ENCODE results near the gene ZNF790. TPM values are rescaled to one million over a fixed set of nuclear protein-coding genes. Genes with fewer than 3 reads are reported as not detected.

The ZNF790 gene
- total and polyA plus RNA-seq, 2 of the 13 experiments (the other 11 are each of a cell fraction or from before 2014, with no cell fraction given) = 1.3 to 5.3 TPM

DNA sequence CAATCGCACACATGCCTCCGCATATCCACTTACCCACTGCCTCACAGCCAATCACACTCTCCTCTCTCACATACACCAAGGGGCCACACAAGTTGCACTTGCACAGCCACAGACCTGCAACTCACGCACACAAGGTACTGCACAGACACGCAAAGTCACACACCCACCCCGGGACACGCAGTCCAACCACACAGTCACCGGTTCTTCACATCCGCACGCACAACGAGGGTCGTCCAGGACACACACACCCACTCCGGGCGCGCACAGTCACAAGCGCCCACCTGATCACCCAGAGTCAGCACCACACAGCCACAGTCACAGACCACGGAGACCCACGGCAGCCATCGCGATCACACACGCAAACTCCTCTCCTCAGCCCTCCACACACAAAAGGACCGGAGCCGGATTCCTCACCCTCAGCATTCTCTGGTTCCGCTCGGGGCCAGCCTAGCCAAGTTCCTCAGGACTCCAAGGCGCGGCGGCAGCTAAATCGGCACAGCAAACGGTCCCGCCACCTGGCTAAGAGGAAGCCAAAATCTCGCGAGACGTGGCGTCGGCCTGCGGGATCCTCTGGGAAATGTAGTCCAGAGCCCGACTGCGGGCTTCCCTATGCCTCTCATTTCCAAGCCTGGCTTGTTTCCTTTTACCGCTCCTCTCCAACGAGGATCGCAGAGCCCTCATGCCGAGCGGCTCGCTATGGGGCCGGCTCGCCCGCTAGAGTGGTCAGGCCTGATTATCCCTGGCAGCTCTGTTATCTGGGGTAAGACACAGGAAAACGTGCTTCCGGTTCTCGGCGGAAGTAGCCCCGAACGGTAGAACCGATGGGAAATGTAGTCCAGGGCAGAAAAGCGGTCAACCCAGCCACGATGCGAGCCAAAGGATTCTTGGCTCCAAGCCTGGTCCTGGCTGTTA lies 65.6 kb downstream of the ZNF790 start, which contains the start of gene ZNF850 (continued):
- TF ChIP-seq CCAR2 (optimal IDR thresholded peaks at IDR 0.05; ENCODE audit: low read depth, low read length) = no peak
- TF ChIP-seq ZSCAN31 (CRISPR knock-in tag; IDR thresholded peaks at IDR 0.05; ENCODE audit: low read depth) = no peak
- TF ChIP-seq PAF1 (CRISPR knock-in tag; IDR thresholded peaks at IDR 0.05) = no peak
- TF ChIP-seq, protein P1, sequence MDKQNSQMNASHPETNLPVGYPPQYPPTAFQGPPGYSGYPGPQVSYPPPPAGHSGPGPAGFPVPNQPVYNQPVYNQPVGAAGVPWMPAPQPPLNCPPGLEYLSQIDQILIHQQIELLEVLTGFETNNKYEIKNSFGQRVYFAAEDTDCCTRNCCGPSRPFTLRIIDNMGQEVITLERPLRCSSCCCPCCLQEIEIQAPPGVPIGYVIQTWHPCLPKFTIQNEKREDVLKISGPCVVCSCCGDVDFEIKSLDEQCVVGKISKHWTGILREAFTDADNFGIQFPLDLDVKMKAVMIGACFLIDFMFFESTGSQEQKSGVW (CRISPR knock-in tag; IDR thresholded peaks at IDR 0.05; ENCODE audit: borderline replicate concordance) = no peak
- no peak for TF ChIP-seq CBX1 (IDR thresholded peaks at IDR 0.05; ENCODE audit: low read depth)
- TF ChIP-seq, protein P2, sequence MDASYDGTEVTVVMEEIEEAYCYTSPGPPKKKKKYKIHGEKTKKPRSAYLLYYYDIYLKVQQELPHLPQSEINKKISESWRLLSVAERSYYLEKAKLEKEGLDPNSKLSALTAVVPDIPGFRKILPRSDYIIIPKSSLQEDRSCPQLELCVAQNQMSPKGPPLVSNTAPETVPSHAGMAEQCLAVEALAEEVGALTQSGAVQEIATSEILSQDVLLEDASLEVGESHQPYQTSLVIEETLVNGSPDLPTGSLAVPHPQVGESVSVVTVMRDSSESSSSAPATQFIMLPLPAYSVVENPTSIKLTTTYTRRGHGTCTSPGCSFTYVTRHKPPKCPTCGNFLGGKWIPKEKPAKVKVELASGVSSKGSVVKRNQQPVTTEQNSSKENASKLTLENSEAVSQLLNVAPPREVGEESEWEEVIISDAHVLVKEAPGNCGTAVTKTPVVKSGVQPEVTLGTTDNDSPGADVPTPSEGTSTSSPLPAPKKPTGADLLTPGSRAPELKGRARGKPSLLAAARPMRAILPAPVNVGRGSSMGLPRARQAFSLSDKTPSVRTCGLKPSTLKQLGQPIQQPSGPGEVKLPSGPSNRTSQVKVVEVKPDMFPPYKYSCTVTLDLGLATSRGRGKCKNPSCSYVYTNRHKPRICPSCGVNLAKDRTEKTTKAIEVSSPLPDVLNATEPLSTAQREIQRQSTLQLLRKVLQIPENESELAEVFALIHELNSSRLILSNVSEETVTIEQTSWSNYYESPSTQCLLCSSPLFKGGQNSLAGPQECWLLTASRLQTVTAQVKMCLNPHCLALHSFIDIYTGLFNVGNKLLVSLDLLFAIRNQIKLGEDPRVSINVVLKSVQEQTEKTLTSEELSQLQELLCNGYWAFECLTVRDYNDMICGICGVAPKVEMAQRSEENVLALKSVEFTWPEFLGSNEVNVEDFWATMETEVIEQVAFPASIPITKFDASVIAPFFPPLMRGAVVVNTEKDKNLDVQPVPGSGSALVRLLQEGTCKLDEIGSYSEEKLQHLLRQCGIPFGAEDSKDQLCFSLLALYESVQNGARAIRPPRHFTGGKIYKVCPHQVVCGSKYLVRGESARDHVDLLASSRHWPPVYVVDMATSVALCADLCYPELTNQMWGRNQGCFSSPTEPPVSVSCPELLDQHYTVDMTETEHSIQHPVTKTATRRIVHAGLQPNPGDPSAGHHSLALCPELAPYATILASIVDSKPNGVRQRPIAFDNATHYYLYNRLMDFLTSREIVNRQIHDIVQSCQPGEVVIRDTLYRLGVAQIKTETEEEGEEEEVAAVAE (CRISPR knock-in tag; IDR thresholded peaks at IDR 0.05; ENCODE audit: borderline replicate concordance) = peak; percentile 79; the same call in 1 of the 2 replicates
- TF ChIP-seq, protein P3, sequence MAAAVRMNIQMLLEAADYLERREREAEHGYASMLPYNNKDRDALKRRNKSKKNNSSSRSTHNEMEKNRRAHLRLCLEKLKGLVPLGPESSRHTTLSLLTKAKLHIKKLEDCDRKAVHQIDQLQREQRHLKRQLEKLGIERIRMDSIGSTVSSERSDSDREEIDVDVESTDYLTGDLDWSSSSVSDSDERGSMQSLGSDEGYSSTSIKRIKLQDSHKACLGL (CRISPR knock-in tag; IDR thresholded peaks at IDR 0.05) = peak; percentile 71; the same call in 1 of the 2 replicates
- no peak for TF ChIP-seq ARID2 (CRISPR knock-in tag; IDR thresholded peaks at IDR 0.05; ENCODE audit: borderline replicate concordance)
- TF ChIP-seq ZBTB8A (CRISPR knock-in tag; IDR thresholded peaks at IDR 0.05; ENCODE audit: borderline replicate concordance, low read depth) = no peak
- no peak for TF ChIP-seq ZNF558 (CRISPR knock-in tag; IDR thresholded peaks at IDR 0.05; ENCODE audit: borderline replicate concordance)
- TF ChIP-seq, protein P4, sequence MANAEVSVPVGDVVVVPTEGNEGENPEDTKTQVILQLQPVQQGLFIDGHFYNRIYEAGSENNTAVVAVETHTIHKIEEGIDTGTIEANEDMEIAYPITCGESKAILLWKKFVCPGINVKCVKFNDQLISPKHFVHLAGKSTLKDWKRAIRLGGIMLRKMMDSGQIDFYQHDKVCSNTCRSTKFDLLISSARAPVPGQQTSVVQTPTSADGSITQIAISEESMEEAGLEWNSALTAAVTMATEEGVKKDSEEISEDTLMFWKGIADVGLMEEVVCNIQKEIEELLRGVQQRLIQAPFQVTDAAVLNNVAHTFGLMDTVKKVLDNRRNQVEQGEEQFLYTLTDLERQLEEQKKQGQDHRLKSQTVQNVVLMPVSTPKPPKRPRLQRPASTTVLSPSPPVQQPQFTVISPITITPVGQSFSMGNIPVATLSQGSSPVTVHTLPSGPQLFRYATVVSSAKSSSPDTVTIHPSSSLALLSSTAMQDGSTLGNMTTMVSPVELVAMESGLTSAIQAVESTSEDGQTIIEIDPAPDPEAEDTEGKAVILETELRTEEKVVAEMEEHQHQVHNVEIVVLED (CRISPR knock-in tag; IDR thresholded peaks at IDR 0.05; ENCODE audit: borderline replicate concordance) = peak; percentile 74; the same call in 1 of the 2 replicates
- TF ChIP-seq ZSCAN30 (CRISPR knock-in tag; IDR thresholded peaks at IDR 0.05) = no peak
- peak; percentile 98 for TF ChIP-seq IRF2 (CRISPR knock-in tag; IDR thresholded peaks at IDR 0.05)
- no peak for TF ChIP-seq SNRNP70 (IDR thresholded peaks at IDR 0.05; ENCODE audit: low read depth, low read length)
- TF ChIP-seq GATA4 (IDR thresholded peaks at IDR 0.05; ENCODE audit: borderline replicate concordance, low read depth) = no peak
- no peak for TF ChIP-seq PITX1 (CRISPR knock-in tag; IDR thresholded peaks at IDR 0.05)
- TF ChIP-seq, protein P5, sequence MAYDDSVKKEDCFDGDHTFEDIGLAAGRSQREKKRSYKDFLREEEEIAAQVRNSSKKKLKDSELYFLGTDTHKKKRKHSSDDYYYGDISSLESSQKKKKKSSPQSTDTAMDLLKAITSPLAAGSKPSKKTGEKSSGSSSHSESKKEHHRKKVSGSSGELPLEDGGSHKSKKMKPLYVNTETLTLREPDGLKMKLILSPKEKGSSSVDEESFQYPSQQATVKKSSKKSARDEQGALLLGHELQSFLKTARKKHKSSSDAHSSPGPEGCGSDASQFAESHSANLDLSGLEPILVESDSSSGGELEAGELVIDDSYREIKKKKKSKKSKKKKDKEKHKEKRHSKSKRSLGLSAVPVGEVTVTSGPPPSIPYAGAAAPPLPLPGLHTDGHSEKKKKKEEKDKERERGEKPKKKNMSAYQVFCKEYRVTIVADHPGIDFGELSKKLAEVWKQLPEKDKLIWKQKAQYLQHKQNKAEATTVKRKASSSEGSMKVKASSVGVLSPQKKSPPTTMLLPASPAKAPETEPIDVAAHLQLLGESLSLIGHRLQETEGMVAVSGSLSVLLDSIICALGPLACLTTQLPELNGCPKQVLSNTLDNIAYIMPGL (CRISPR knock-in tag; IDR thresholded peaks at IDR 0.05; ENCODE audit: borderline replicate concordance in 1 of 2, low read depth in 1 of 2) = 0 out of 4 replicates have a peak, but pooled peaks have one; percentile 11 to 27
- TF ChIP-seq MZF1 (CRISPR knock-in tag; IDR thresholded peaks at IDR 0.05; ENCODE audit: borderline replicate concordance) = no peak
- no peak for TF ChIP-seq NBN (conservative IDR thresholded peaks at IDR 0.05)
